Activated naive CD8-positive, alpha-beta T cell treated with anti-CD3 and anti-CD28 coated beads for 36 hours (primary cell): ENCODE results near the gene SLC39A11. TPM values are rescaled to one million over a fixed set of nuclear protein-coding genes. Genes with fewer than 3 reads are reported as not detected.

Source experiments
- DNase-seq: peaks from one replicate; pipeline ENCODE4 v3.0.0; 2021
- H3K27ac Mint-ChIP-seq: one replicate; pipeline ENCODE4 v1.8.0; 2022; ENCODE audit warnings: mild to moderate bottlenecking, moderate library complexity, mixed read lengths
- H3K27me3 Mint-ChIP-seq: one replicate; pipeline ENCODE4 v1.8.0; 2022; ENCODE audit warnings: mild to moderate bottlenecking, mixed read lengths
- H3K36me3 Mint-ChIP-seq: one replicate; pipeline ENCODE4 v1.8.0; 2021; ENCODE audit warnings: mild to moderate bottlenecking, mixed read lengths
- H3K4me1 Mint-ChIP-seq: one replicate; pipeline ENCODE4 v1.8.0; 2021; ENCODE audit warnings: mixed read lengths
- H3K4me3 Mint-ChIP-seq: one replicate; pipeline ENCODE4 v1.8.0; 2022; ENCODE audit warnings: mild to moderate bottlenecking, moderate library complexity, mixed read lengths
- H3K9me3 Mint-ChIP-seq: one replicate; pipeline ENCODE4 v1.8.0; 2022; ENCODE audit warnings: mixed read lengths
- total RNA-seq, 2 experiments: library from RNA; stranded (reverse); gene quantifications; one replicate each; pipeline ENCODE4 v1.2.3, GENCODE V29; 2021

The SLC39A11 gene
- total RNA-seq, 2 experiments from 2014 or later, result 15.3 to 15.4 TPM

DNA sequence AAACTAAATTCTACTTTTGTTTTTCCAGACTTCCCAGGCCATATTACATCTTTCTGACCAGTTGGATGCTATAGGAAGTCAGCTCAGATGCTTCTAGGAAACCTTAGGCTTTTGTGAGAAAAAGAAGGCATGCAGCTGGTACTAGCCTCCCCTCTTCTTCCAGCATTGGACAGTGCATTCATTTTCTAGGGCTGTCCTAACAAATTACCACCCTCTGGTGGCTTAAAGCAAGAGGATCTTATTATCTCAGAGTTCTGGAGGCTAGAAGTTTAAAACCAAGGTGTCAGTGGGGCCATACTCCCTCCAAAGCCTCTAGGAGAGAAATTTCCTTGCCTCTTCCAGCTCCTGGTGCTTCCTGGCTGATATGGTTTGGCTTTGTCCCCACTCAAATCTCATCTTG, 467.8 kb downstream of the SLC39A11 start:
- DNase-seq, result no peak
- H3K4me3 Mint-ChIP-seq, result no peak overlapping the region
- H3K27ac Mint-ChIP-seq, result no peak overlapping the region
- peaks cover 3% of the 10 kb centered on the region for H3K9me3 Mint-ChIP-seq
- H3K4me1 Mint-ChIP-seq, result no peaks in the 10 kb centered on the region
- no peaks in the 10 kb centered on the region for H3K36me3 Mint-ChIP-seq
- H3K27me3 Mint-ChIP-seq, result peaks cover 53% of the 10 kb centered on the region

DNA sequence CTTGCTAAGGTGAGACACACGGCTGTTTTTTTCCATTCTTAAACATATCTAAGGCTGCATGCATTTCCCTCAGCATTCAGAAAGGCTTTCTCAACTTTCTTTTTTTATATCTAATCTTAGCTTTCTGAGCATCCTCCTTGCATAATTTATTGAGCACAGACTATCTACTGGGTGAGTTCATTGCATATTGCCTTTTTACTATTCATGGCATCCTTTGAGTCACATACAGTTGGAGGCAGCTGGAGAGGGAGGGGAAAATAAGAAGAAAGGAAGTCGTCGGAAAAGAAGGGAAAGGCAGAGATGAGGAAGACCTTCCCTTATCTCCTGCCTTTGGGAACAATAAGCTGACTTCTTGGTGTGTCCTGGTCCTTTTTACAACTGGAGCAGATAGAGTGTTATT, 468.3 kb downstream of the SLC39A11 start:
- no peak for DNase-seq
- Mint-ChIP-seq H3K9me3 (peaks cover 3% of the 10 kb centered on the region), H3K27me3 (peaks cover 58% of the 10 kb centered on the region), H3K4me3 (no peak overlapping the region), H3K27ac (no peak overlapping the region), H3K36me3 (no peaks in the 10 kb centered on the region), H3K4me1 (no peaks in the 10 kb centered on the region)

DNA sequence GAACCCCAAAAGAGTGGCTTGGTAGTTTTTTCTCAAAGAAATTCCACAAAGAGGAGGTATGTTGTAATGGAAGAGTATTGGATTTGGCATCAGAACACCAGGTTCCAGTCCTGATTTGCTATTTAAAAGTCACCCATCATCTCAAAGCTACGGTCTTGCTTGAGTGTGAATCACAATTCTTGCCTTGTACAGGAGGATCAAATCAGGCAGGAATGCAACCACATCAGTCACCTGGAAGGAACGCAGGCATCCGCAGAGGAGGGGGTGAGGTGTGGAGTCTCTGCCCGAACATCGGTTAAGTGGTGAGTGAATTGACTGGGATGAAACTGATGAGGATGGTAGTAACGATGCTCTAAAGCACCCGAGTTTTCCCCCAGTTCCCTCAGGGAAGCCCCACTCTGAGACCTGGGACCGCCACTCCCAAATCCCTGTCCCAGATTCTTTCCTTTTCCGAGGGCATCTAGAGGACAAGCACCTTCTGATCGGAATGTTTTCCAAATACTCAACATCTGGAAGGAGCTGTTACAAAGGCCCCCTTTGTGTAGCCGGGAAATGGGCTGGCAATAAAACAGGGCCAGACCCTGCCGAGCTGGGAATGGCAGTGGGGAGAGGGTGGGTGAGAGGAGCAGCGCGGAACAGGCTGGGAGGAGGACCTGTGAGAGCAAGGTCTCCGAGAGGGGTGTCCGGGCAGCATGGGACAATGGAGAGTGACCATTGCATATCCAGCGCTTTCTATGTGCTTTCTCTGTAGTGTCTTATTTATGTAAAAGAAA, 469.6 kb downstream of the SLC39A11 start:
- H3K36me3 Mint-ChIP-seq, result no peaks in the 10 kb centered on the region
- H3K9me3 Mint-ChIP-seq, result peaks cover 3% of the 10 kb centered on the region
- H3K4me3 Mint-ChIP-seq, result no peak overlapping the region
- peaks cover 65% of the 10 kb centered on the region for H3K27me3 Mint-ChIP-seq
- no peak overlapping the region for H3K27ac Mint-ChIP-seq
- DNase-seq, result no peak
- peaks cover 6% of the 10 kb centered on the region for H3K4me1 Mint-ChIP-seq

DNA sequence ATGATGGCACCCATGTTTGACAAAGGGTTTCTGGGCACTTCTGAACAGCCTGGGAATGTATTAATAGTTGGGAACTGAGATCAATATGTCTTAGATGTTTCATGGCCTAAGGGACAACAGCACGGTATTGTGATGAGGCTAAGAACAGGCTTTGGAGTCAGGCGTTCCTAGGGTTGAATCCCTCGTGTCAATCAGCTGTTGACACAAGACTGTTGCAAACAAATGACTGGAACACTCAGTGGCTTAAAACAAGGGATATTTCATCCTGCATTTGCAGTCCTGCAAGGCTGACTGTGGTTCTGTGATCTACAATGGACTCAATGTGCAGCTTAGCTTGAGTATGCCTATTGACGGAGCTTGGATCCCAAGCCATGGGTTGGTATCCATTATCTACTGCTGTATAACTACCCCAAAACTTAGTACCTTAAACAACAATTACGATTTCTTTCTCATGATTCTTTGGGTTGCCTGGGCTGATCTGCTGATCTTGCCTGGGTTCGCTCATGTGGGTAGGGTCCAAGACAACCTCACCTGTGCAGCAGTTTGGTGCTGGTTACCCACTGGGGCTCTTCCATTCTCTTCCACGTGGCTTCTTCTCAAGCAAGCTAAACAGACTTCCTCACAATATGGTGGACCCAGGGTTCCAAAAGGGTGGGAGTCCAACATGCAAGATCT, 472.4 kb downstream of the SLC39A11 start:
- Mint-ChIP-seq H3K36me3 (no peaks in the 10 kb centered on the region), H3K4me3 (no peak overlapping the region), H3K4me1 (peaks cover 11% of the 10 kb centered on the region), H3K27me3 (peaks cover 82% of the 10 kb centered on the region), H3K9me3 (no peaks in the 10 kb centered on the region), H3K27ac (no peak overlapping the region)
- no peak for DNase-seq

DNA sequence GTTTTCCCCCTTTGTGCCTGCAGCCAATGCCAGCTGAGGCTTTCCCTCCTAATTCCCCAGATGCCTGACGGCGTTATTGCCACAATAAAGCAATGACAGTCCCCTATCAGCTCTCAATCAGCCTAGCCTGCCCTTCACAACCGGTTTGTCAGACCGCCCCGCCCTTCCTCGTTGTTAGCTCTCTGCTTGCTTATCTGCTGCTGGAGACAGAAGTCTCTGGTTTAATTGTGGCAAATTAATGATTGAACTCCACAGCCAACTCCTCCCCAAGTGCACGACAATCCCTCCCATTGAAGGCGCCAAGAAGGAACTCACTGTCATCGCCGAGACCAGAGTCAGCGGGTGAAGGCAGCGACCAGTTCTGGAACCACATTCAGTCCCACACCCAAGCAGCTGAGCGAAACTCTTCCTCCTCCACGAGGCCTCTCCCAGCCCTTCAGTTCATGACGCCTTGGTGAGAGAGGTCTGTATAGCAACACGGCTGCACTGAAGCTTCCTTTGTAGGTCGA, 474.4 kb downstream of the SLC39A11 start:
- peaks cover 11% of the 10 kb centered on the region for H3K4me1 Mint-ChIP-seq
- no peak for DNase-seq
- H3K9me3 Mint-ChIP-seq, result no peaks in the 10 kb centered on the region

GRCh38 chr17:72617557-72617956, 474.9 kb downstream of the SLC39A11 start:
- Mint-ChIP-seq H3K36me3 (no peaks in the 10 kb centered on the region), H3K27me3 (peaks cover 82% of the 10 kb centered on the region), H3K4me3 (no peak overlapping the region)

More for the DNA sequence above, 474.4 kb downstream of the SLC39A11 start:
- peaks cover 85% of the 10 kb centered on the region for H3K27me3 Mint-ChIP-seq
- no peaks in the 10 kb centered on the region for H3K36me3 Mint-ChIP-seq
- no peak overlapping the region for H3K27ac Mint-ChIP-seq
- peak overlapping the region; percentile 22 for H3K4me3 Mint-ChIP-seq

DNA sequence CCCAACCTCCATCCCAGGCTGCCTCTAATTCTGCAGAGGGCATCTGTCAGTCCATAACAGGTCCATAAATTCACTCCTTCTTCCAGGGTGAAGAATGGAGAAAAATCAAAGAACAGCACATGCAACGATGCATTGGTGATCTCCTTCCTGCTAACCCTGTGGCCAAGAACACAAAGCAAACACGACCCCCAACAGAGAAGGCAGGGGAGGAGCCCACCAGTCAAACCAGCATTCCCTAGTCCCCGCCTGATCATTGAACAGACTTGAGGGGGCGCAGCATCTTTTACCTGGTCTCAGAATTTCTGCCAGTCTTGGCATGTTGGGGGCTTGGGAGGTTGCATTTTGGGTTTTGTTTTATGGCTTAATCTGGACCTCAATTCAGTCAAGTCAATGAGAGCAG, 476.0 kb downstream of the SLC39A11 start:
- Mint-ChIP-seq H3K9me3 (no peaks in the 10 kb centered on the region), H3K4me3 (no peak overlapping the region), H3K36me3 (no peaks in the 10 kb centered on the region), H3K4me1 (peaks cover 11% of the 10 kb centered on the region), H3K27ac (no peak overlapping the region), H3K27me3 (peaks cover 78% of the 10 kb centered on the region)
- DNase-seq, result no peak

More at GRCh38 chr17:72617557-72617956, 474.9 kb downstream of the SLC39A11 start:
- Mint-ChIP-seq H3K27ac (no peak overlapping the region), H3K4me1 (peaks cover 11% of the 10 kb centered on the region), H3K9me3 (no peaks in the 10 kb centered on the region)
- no peak for DNase-seq

- no peak overlapping the region for H3K4me3 Mint-ChIP-seq
- H3K9me3 Mint-ChIP-seq, result no peaks in the 10 kb centered on the region
- no peak for DNase-seq
- H3K4me1 Mint-ChIP-seq, result peaks cover 11% of the 10 kb centered on the region
- no peaks in the 10 kb centered on the region for H3K36me3 Mint-ChIP-seq
- H3K27ac Mint-ChIP-seq, result no peak overlapping the region
- H3K27me3 Mint-ChIP-seq, result peaks cover 79% of the 10 kb centered on the region
Measured at GRCh38 chr17:72615627-72615991, 476.9 kb downstream of the SLC39A11 start.

GRCh38 chr17:72614871-72615626, 477.4 kb downstream of the SLC39A11 start:
- H3K4me3 Mint-ChIP-seq, result no peak overlapping the region
- DNase-seq, result no peak
- H3K4me1 Mint-ChIP-seq, result peaks cover 11% of the 10 kb centered on the region
- no peaks in the 10 kb centered on the region for H3K9me3 Mint-ChIP-seq
- H3K27me3 Mint-ChIP-seq, result peaks cover 81% of the 10 kb centered on the region
- H3K27ac Mint-ChIP-seq, result no peak overlapping the region
- H3K36me3 Mint-ChIP-seq, result no peaks in the 10 kb centered on the region

- H3K4me1 Mint-ChIP-seq, result peaks cover 11% of the 10 kb centered on the region
- no peaks in the 10 kb centered on the region for H3K9me3 Mint-ChIP-seq
- no peaks in the 10 kb centered on the region for H3K36me3 Mint-ChIP-seq
- no peak overlapping the region for H3K27ac Mint-ChIP-seq
- H3K27me3 Mint-ChIP-seq, result peaks cover 81% of the 10 kb centered on the region
- H3K4me3 Mint-ChIP-seq, result no peak overlapping the region
- no peak for DNase-seq
Measured at GRCh38 chr17:72614476-72614870, 478.0 kb downstream of the SLC39A11 start.

- no peak overlapping the region for H3K4me3 Mint-ChIP-seq
- peaks cover 11% of the 10 kb centered on the region for H3K4me1 Mint-ChIP-seq
Measured at GRCh38 chr17:72613806-72614292, 478.6 kb downstream of the SLC39A11 start.

DNA sequence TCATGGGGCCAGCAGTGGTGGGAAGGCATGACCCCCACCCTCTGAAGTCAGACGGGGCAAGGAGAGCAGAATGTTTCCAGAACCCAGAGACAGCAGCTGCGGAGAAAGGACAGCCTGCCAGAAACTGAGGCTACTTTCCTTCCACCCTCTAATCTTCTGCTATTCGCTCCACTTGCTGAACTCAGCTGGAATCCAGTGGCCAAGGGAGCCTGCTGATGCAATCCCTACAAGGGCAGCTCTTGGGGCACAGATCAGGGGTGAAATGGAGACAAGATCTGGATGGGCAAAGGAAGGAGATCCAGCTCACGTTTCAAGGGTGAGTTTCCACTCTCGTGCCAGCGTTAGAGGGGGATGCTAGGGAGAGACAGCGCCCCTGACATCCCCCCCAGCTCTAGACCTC, 479.1 kb downstream of the SLC39A11 start:
- DNase-seq, result no peak
- Mint-ChIP-seq H3K4me3 (no peak overlapping the region), H3K9me3 (peaks cover 2% of the 10 kb centered on the region), H3K4me1 (peaks cover 10% of the 10 kb centered on the region), H3K27ac (no peak overlapping the region), H3K36me3 (no peaks in the 10 kb centered on the region), H3K27me3 (peaks cover 70% of the 10 kb centered on the region)

More at GRCh38 chr17:72613806-72614292, 478.6 kb downstream of the SLC39A11 start:
- no peak for DNase-seq
- Mint-ChIP-seq H3K27ac (no peak overlapping the region), H3K27me3 (peaks cover 74% of the 10 kb centered on the region), H3K9me3 (no peaks in the 10 kb centered on the region), H3K36me3 (no peaks in the 10 kb centered on the region)

DNA sequence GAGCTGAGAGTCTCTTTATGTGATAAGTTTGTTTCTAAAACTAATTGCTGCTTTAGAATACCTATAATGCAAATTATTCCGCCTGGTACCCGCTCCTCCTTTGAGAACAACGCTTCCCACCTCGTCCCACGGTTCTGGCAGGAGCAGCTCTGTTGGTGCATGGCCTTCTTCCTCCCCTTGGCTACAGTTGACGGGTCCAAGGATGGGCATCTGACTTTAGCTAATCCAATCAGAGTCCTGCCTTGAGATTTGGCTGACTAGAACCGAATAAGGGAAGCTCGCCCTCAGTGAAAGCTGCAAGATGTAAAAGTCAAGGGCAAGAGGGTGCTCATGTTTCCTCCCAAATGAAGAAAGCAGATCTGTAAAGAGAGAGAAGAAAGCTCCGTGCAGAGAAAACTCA, 481.3 kb downstream of the SLC39A11 start:
- no peak overlapping the region for H3K4me3 Mint-ChIP-seq
- no peaks in the 10 kb centered on the region for H3K36me3 Mint-ChIP-seq
- peaks cover 48% of the 10 kb centered on the region for H3K27me3 Mint-ChIP-seq
- H3K27ac Mint-ChIP-seq, result no peak overlapping the region
- no peaks in the 10 kb centered on the region for H3K4me1 Mint-ChIP-seq
- H3K9me3 Mint-ChIP-seq, result peaks cover 13% of the 10 kb centered on the region
- DNase-seq, result no peak

GRCh38 chr17:72609501-72609900, 483.0 kb downstream of the SLC39A11 start:
- Mint-ChIP-seq H3K36me3 (no peaks in the 10 kb centered on the region), H3K27me3 (peaks cover 39% of the 10 kb centered on the region), H3K4me1 (no peaks in the 10 kb centered on the region), H3K9me3 (peaks cover 13% of the 10 kb centered on the region), H3K27ac (no peak overlapping the region), H3K4me3 (no peak overlapping the region)
- no peak for DNase-seq

DNA sequence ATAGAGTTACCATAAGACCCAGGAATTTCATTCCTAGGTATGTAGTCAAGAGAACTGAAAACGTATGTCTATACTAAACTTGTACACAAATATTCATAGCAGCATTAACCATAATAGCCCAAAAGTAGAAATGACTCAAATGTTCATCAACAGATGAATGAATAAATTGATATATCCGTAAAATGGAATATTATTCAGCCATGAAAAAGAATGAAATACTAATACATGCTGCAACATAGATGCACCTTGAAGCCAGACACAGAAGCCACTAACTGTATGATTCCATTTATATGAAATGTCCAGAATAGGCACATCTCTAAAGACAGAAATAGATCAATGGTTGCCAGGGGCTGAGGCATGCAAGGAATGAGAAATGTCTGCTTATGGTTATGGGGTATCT, 484.1 kb downstream of the SLC39A11 start:
- peaks cover 13% of the 10 kb centered on the region for H3K9me3 Mint-ChIP-seq
- peaks cover 35% of the 10 kb centered on the region for H3K27me3 Mint-ChIP-seq
- no peaks in the 10 kb centered on the region for H3K4me1 Mint-ChIP-seq
- H3K27ac Mint-ChIP-seq, result no peak overlapping the region
- H3K4me3 Mint-ChIP-seq, result no peak overlapping the region
- no peak for DNase-seq
- no peaks in the 10 kb centered on the region for H3K36me3 Mint-ChIP-seq
